GM04503 (cell line): ENCODE measurements around the gene LARGE1.
A peak's percentile ranks its signal among the peaks of the same experiment; 100 is the strongest.

Experiments used
- DNase-seq: peaks from one replicate; pipeline ENCODE4 v3.0.0-alpha.2; 2012; ENCODE audit warnings: low read depth

Gene LARGE1

GRCh38 chr22:33361581-33361980 is 558.7 kb downstream of the LARGE1 start:
- no peak for DNase-seq

DNA sequence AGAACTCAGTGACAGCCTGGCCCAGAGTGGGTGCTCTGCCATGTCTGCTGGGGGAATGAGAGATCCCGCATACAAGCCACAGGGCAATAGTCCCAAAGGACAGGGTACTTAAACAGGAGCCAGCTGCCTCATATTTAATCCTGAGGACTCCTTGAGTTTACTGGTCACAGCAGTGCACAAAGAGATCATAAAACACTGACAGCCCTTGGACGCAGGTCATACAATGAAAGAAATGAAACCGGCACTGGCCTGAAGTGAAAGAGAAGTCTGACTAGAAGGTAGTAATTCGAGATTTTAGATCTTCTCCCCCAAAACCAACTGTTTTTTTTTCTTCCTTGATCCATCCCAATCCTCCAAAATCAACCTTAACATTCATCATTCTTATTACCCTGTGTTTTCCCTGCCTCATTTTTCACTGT is 562.3 kb downstream of the LARGE1 start:
- no peak for DNase-seq

DNA sequence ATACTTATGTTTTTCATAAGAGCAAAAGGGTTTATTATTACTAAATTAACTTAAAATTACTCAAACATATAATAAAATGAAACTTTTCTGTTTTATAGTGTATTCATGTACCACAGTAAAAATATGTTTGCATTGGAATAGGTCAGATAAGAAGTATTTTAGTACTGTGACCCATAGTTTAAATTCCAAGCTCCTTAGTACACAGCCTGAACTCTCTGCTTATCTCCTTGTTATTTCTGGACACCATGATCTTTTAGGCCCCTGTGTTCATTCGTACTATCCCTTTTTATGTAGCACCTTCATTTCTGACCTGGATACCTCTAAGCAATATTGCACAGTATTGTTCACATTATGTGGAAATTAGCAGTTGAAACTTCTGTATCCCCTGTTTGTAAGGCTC is 565.3 kb downstream of the LARGE1 start:
- peak; percentile 3 for DNase-seq

DNA sequence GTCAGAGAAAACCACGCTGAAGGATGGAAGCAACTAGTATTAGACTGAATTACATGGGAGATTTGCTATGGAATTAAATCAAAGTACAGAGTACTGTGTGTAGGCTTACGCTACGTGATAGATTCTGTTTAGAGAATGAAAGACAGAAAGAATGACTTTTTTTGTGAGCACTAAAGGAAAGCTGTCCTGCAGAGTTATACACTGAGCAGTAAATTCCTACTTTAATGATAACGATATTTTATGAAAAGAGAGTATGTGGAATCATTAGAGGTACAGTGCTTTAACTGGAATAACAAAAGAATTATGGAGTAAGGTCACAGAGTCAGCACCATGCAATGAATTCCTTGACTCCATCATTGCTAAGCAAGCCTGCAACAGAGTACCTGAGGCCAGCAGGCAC is 566.8 kb downstream of the LARGE1 start:
- no peak for DNase-seq

DNA sequence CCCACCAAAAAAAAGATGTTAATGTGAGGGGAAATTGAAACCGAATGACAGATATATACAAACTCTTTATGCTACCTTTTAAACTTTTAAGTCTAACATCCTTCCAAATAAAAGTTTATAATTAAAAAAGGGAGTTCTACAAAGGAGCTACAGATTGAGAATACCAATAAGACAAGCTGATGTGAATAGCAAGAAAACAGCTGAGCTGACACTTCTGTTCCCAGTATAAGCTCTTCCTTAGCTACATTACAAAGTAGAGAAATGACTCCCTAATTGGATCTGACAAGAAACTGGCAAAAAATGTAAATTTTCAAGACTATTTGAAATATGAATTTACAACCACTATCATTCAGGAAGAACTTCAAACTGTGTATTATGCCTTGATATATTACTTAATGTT is 567.5 kb downstream of the LARGE1 start:
- DNase-seq, result no peak

- no peak for DNase-seq
These were observed 569.3 kb downstream of the LARGE1 start for GRCh38 chr22:33350961-33351360.

DNA sequence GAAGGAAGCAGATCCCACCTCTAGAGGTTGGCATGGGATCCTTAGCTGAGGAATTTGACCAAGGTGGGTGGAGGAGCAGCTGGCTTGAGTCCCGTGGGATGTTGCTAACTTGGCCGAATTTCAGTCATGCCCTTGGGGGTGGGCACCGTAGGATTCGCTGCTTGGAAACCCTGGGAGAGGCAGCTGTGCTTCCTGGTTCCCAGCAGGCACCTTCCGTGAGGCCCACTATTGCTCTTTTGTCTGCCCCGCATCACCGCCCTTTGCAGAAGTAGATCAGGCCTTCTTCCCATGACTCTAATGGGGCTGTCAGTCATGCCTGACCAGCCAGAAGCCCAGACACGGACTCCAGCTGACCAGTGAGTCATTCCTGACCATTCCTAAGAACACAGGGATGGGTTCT is 569.8 kb downstream of the LARGE1 start:
- no peak for DNase-seq

DNA sequence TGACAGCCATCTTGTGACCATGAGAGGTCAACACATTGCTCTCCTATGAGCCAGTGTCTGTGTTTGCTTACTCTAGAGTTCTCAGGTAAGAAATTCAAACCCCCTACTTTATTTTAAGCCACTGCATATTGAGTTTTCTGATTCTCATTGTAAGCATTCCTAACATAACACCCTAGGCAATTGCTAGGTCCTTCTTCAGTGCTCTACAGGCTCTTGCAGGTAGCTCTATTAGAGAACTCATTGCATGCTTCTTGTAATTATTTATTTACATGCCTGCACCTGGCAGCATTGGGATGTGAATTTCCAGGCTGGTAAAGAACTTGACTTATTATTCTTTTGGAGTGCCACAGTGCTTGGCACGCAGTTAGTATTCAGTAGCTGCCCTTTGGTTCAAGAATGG is 573.3 kb downstream of the LARGE1 start:
- no peak for DNase-seq

GRCh38 chr22:33341611-33342010 is 578.7 kb downstream of the LARGE1 start:
- no peak for DNase-seq

DNA sequence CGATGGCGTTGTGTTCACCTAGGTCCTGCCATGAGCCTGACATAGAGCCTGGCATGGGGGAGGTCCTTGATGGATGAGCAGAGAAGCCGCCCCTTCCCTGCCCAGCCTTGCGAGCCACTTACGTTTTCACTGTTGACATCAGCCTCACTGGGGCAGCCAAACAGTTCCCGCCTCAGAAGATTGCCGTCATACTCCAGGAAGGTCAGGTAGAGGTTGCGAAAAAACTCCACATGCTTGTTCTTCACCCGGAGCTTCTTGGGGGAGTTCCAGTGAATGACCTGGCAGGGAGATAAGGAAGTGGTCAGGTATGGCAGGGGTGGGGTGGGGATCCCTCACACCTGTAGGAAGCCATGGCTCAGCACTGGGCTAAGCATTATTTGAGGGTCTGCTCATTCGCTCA is 582.8 kb downstream of the LARGE1 start:
- no peak for DNase-seq

DNA sequence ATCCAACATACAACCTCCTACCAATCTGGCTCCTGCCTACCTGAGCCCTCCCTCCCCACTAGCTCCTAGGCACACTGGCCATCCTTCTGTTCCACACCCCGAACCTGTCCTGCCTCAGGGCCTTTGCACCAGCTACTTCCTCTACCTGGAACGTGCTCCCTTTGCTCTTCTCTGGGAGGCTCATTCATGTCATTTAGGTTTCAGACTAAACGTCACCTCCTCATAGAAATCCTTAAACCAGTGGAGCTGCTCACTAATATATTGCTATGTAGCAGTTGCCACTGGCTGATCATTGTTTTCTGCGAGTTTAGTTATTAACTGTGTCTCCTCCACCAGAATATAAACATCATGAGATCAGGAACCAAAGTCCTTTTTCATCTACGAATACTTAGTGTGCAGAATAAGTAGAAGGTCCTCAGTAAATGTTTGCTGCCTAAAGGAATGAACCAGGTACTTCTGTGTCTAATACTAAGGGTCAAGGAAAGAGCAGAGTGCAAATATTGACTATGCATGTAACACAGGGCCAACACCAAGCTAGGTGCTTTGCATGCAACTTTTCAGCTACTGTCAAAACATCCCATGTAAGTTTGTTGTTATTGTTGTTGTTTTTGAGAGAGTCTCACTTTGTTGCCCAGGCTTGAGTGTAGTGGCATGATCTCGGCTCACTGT is 584.5 kb downstream of the LARGE1 start:
- DNase-seq, result no peak

GRCh38 chr22:33332538-33332937 is 587.7 kb downstream of the LARGE1 start:
- DNase-seq, result no peak

DNA sequence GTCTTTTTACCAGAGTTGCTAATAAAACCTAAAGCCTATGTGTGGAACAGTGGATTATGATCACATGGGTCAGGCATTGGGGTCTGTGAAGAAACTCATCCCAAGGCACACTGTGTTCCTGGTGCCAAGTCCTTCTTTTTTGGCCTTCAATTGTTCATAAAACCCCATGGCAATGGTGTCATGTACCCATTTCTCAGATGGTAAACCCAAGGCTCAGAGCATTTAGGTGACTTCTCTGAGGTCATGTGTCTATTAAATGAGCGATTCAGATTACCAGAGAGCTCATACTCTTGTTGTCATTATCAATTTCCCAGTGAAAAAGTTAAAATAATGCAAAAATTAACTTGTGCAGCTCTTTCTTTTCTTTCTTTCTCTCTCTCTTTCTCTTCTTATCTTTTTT is 589.3 kb downstream of the LARGE1 start:
- DNase-seq, result no peak

DNA sequence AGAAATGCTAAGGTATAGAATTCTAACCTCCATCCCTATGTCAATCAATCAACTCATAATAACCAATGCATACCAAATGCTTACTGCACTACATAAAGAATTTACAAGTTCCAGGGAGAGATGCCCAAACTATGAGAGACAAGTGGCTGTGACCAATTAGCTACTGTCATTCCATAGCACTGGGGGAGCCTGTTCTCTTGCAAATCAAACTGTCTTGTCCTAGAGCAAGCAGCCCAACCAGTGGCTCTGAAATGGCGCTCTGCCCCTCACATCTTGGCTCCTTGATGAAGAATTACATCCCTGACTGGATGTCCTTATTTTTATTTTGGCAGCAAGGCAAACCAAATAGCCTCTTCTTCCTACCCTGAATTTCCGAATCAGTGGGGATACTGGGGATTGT is 589.7 kb downstream of the LARGE1 start:
- DNase-seq, result no peak

DNA sequence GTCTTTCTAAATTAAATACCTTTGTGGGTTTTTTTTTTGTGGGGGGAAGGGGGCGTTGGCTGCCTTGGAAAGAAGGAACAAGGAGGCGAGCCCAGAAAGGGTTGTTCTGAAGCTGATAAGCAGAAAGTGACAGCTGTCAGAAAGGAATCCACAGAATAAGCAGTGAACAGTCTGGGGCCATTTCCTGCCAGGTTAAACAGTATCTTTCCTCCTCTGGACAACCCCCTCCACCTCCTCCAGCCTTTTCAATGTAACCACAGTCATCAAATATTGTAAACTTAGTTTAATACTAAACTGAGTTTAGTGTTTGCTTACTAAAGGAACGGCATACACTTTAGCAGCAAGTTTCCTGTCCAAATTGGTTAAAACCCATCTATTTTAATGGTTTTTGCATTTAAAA is 590.9 kb downstream of the LARGE1 start:
- DNase-seq, result no peak

DNA sequence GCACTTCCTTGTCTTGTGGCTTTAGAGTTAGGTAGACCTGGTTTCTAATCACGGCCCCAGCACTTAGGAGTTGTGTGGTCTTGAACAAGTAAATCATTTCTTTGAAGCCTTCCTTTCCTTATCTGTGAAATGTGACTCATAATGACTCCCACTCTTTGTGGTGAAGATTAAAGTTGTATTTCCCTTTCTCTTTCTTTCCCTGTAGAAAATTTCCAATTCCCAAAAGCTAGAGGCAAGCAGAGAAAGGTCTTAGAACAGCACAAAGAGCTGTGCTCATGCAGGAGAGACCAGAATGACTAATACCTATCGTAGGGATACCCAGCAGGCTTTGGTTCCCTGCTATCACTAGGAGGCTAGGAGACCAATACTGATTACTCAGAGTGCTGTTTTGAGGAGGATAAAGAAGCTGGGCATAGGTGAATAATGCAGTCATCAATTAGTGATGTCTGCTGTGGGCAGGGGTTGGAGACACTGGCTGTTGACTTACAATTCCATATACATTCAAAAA is 591.4 kb downstream of the LARGE1 start:
- DNase-seq, result no peak

GRCh38 chr22:33327348-33327860 is 592.9 kb downstream of the LARGE1 start:
- DNase-seq, result no peak

GRCh38 chr22:33326540-33327295 is 593.6 kb downstream of the LARGE1 start:
- DNase-seq, result no peak

DNA sequence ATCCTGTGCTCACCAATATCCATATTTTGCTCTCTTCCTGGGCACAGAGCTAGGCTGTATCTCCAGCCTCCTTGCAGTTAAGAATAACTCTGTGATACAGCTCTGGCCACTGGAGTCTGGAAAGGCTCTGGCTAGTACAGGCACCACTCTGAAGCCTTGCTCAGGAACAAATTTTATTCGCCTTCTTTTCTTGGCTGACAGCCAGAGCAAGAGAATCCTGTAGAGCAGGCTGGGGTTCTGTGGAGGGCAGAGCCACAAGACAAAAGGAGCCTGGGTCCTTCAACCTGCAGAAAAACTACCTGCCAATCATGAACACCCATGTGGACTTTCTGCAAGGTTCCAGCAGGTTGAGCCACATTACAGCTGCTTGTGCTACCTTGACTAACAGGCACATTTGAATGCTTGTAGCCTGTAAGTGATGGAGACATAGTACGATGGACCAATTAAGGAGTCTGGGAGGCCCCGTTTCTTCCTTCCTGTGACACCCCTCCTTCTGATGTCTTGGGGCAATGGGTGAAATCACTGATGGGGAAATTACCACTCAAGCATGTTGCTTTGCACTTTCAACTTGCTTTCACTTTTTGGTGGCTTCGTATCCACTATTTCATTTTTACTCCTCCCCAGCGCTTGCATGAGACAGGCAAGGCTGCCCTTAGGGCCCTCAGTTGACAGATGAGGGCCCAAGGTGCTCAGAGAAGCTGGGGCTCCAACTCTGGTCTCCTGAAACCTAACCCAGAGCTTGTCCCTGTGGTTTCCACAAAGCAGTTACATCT is 594.9 kb downstream of the LARGE1 start:
- no peak for DNase-seq

DNA sequence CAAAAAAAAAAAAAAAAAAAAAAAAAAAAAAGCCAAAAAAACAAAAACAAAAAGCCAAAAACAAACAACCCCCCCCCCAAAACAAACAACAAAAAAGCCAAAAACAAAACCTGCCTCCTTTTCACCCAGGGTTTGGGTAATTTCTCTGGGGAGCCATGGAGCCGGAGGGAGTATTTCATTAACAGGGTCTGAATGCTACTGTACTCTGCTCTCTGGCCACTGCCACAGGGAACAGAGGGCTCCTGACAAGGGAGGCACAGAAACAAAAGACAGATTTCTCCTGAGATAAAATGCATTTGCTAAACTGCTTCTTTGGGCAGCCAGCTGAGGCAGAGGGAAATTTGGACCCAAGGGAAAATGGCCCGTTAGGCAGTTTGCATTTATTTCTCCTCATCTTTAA is 596.0 kb downstream of the LARGE1 start:
- DNase-seq, result no peak

DNA sequence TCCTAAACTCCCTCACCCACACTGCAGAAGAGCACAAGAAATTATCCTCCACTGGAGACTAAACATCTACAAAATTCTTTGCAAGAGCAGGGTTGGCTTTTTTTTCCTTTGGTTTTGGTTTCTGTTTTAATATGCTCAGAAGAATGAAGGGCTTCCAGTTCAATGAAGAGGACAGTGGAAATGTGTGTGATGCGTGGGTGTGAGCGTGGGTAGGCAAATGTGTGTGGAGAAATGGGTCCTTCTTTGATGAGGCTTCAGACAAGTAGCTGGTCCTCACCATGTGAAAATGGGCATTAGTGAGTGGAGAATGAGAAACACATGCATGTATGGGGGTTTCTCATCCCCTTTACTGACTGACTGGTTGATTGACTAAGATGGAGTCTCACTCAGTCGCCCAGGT is 598.8 kb downstream of the LARGE1 start:
- DNase-seq, result no peak

DNA sequence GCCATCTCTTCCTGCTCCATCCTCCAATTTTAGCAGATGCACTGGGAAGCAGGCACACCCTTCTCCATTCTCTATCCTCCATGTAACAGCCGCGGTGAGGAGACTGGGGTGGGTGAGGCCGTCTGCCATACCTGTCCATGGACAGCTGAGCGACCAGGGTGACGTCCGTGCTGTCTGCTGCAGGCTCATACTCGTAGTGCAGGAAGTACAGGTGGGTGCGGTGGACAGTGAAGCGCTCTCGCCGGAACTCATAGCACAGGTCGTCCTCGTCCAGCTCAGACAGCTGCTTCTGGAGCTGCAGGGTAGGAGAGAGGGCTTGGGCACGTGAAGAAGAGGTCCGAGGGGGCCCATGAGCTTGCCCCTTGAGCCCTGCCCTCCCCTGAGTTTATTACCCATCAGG is 604.3 kb downstream of the LARGE1 start:
- DNase-seq, result no peak

DNA sequence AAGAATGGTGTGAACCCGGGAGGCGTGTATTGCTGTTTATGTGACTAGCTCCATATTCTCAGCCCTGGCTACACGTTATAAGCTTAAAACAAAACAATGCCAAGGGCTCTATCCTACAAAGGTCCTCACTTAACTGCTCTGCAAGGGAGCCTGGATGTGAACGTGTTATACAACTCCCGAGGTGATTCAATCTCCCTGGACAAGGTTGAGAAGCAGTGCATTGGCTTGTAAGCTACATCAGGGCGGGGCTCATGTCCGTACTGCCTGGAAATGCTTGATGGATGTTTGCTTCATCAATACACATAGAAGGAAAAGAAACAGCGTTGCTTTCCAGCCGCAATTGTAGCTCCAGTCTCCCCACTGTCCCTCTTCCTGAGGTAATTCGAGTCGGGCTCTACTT is 605.2 kb downstream of the LARGE1 start:
- no peak for DNase-seq
